IPS DF 19.7 (cell line): ENCODE data around the gene SMOC2.
"Not testable (repeated sequence)": the region's sequence is repeated elsewhere in the genome, so short reads cannot be mapped to it uniquely, and the experiment has no call there.

Experiments used
- DNase-seq: peaks from one replicate; pipeline ENCODE4 v3.0.0-alpha.2; 2013; ENCODE audit warnings: low read depth, low spot score

Gene SMOC2

DNA sequence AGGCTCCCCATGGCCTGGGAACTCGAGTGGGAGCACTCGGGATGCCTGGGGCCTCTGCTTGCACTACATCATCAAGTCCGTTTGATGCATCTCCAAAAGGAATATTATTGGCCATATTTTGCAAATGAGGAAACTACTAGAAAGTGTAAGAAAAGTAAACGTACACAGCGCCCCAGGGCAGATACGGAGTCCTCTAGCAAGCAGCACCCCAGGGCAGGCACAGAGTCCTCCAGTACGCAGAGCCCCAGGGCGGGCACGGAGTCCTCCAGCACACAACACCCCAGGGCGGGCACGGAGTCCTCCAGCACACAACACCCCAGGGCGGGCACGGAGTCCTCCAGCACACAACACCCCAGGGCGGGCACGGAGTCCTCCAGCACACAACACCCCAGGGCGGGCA is 264.3 kb downstream of the SMOC2 start:
- not testable (repeated sequence) for DNase-seq

DNA sequence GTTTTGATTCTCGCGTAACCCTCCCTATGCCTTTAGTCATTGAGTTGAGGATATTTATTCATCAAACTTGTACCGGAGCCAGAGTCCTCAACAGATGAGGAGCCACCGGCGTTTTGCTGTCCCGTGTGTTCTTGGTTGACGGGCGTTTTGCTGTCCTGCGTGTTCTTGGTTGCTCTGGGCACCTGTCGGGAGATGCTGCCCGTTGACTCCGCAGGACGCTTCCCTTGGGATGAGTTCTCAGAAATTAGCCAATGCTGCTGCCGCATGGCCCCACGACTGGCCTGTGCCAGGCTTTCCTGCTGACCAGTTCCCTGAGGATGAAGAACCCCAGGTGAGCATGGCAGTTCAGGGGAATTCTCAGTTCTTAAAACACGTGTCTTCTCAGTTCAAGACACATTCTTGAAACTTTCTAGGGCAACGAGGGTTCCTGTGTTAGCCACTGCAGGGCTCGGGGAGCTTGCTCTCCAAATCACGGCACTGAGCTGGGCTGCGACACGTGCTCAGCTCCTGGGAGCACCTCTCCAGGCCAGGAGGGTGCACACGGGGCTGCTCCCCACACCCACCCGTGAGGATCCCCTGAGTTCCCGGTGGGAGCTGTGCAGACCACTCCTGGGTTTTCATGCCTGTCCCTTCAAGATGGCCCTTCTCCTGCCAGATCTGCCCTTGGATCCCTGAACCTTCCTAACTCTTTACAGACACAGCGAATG is 265.6 kb downstream of the SMOC2 start:
- DNase-seq = no peak

DNA sequence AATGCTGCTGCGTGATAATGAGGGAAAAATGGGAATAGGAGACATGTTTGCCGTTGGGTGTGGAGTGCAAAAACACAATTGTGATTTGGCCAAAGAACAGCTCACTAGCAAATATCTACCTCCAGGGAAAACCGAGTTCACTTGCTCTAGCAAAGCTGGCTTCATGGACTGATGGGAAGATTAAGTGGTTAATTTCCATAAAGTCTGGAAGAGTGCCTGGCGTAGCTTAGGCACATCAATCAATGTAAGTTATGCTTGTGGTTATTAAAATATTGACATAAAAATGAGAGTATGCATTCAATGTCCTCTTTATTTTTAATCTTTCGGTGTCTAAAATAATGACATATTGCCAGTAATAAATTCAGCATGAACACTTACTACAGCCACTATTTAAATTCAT is 267.5 kb downstream of the SMOC2 start:
- DNase-seq = no peak

DNA sequence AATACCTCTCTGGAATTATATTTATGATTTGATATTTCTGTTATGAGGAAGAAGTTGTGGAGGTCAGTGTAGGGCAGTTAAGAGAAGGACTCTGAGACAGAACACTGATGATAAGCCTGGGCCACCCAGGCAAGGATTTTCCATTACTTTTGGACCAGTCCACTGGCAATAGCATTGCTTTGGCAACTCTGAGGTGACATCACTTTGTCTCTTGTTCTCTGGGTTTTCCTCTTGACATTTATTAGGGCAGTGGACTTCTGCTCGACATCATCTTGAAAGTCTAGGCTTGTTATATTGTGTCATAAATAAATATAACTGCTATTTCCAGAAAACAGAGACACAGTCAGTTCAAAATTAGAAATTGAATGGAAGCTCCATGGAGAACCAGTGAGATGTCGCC is 268.0 kb downstream of the SMOC2 start:
- DNase-seq = no peak

DNA sequence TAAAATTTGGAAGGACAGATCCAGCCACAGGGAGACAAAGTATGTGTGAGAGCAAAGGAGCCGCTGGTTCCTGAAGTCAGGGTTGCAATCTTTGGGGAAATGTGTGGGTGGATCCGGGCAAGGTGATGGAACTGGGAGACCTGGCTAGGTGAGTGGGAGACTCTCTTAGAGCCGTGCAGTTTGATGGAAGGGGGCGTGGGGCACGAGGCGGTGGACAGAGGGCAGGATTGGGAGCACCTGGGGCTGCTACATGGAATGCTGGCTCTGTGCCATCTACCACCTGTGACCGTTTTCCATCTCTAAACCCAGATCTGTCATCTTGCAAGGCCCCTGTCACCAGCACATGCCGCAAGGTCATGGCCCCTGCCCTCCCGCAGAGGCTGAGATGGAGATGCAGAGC is 268.4 kb downstream of the SMOC2 start:
- DNase-seq = no peak

DNA sequence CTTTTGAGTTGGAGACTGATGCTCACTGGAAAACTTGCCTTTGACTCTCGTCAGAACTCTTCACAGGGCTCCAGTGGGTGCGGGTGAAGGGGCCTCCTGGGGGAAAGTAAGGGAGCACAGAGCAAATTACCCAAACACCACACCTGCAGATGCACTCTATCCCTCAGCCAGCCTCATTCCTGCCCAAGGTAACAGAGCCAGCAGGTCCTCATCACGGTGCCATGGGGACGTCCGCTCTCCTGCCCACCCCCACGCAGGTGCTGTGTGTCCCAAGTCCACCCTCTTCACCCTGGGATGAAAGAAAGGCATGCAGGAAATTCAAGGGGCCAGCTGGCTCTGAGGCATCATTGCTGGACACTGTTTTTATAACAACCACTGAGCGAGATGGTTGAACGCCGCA is 269.0 kb downstream of the SMOC2 start:
- DNase-seq = no peak

DNA sequence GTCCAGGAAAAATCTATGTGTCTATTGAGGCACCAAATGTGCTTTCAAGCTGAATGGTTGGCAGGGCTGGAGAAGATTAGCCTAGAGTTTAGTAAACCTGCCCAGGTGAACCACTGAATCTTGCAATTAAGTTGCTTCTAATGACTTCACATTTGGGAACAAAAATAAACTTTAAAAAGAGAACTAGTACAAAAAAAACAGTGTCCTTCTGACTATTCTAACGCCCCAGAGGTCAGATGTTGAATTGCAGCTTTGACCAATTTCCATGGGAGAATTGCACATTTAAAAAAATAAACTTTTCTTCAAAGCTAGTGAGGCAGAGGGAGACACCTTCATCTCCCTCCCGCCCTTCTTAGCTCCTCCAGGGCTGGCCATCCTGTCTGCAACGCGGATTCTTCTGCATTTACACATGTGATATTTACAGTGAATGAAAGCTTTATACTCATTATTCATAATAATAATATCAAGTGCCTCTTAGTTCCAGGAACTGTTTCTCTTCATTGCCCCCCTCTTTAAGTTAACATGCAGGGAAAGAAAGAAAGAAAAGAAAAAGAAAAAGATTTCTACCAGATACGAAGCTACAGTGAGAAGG is 270.2 kb downstream of the SMOC2 start:
- no peak for DNase-seq

DNA sequence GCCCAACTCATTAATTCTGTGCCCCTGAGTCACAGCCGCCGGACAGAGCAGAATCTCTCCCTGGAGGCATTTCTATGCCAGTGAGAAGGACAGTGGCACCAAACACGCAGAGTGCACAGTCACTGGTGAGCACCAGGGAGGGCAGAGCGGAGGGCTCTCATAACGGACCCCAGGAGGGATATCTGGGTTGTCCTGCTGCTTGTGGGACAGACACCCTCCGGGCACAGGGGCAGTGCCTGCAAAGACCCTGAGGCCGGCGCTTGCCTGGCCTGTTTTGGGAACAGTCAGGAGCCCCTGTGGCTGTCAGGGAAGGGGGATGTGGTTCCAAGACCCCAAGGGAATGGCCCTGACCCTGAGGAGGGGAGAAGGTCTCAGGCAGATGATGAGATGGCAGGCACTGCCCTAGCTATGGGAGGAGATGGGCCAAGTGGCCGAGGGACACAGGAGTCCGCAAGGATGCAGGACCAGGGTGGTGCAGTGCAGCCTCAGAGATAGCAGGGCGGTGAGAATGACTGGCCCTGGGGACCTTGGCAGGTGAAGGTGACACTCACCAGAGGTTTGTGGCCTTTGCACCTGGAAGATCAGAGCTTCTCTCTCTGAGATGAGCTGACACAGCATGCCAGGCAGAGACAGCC is 270.8 kb downstream of the SMOC2 start:
- no peak for DNase-seq

DNA sequence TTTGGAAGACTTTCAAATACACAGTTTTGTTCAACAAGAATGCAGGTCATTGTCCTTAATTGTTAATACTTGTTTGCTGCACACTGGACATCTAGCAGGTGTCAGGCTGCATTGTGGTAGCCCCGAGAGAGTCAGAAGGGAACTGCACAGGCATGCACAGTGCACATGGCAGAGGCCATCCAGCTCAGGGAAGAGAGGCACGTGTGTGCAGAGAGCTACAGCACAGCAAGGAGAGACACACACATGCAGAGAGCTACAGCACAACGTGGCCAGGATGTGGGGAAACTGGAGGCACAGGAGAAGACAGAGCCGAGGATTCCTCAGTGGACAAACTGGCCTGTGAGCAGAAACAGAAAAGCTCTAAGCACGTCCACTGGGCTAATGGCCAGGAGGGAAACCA is 272.0 kb downstream of the SMOC2 start:
- no peak for DNase-seq

DNA sequence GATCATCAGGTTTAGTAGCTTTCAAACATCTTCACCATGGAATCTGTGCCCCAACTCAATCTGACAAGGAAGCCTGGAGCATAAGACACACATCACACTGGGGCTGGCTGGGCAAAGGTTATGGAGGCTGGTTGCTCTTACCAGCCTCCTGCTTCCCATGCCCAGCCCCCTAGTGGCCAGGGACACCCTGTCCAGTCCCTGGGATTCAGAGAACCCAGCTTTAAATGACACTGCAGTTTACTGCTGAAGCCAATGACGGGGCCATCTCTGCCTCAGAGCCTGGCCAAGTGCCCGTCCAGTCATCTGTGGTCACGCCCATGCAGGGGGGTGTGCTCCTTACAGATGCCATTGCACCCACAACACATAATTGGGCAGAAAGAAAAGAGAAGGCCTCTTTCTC is 272.9 kb downstream of the SMOC2 start:
- no peak for DNase-seq

DNA sequence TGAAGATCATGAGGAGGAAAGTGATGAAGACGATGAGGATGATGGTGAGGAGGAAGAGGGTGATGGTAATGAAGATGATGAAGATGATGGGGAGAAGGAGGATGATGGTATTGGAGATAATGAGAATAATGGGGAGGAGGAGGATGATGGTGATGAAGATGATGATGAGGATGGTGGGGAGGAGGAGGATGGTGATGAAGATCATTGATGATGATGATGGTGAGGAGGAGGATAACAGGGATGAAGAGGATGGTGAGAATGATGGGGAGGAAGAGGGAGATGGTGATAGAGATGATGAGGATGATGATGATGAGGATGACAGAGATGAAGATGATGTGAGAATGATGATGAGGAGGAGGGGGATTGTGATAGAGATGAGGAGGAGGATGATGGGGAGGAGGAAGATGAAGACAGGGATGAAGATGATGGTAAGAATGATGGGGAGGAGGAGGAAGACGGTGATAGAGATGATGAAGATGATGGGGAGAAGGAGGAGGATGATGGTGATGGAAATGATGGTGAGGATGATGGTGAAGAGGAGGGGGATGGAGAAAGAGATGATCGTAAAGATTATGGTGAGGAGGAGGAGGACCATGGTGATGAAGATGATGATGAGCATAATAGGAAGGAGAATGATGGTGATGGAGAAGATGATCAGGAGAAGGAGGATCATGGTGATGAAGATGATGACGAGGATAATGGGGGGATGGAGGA is 273.7 kb downstream of the SMOC2 start:
- DNase-seq = no peak

DNA sequence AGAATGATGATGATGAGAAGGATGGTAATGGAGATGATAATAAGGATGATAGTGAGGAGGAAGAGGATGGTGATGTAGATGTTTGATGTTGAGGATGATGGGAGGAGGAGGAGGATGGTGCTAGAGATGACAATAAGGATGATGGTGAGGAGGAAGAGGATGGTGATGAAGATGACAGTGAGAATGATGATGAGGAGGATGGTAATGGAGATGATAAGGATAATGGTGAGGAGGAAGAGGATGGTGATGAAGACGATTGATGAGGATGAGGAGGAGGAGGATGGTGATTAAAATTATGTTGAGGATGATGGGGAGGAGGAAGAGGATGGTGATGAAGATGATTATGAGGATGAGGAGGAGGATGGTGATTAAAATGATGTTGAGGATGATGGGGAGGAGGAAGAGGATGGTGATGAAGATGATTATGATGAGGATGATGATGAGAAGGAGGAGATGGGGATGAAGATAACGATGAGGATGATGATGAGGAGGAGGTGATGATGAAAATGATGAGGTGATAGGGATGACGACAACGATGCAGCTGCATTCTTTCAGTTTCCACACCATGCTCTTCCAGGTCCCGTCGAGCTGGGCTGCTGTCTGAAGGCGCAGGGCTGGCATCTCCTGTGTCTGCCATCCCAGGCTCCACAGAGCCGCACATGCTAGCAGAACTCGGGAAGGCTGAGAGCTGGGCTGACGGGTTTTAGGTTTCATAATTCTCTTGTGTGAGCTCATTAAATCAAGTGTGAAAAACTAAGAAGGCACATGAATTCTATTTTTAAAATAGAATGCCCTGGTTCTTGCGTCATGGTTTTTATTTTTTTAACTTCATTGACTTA is 274.9 kb downstream of the SMOC2 start:
- no peak for DNase-seq

DNA sequence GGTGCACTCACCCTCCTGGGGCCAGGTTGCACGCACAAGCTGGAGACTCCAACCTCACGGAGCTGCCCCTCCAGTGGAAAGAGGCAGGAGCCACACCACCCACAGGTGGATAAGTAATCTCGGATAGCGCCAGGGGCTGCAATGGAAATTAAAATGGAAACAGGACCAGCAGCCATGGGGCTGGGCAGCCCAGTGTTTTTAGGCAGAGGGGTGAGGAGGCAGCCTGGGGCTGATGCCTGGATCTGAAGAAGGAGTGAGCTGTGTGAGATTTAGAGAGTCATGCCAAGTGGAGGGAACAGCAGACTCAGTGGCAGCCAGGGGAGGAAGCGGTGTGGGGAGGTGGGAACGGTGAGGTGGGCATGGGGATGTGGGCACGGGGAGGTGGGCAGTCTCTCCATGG is 275.6 kb downstream of the SMOC2 start:
- no peak for DNase-seq

DNA sequence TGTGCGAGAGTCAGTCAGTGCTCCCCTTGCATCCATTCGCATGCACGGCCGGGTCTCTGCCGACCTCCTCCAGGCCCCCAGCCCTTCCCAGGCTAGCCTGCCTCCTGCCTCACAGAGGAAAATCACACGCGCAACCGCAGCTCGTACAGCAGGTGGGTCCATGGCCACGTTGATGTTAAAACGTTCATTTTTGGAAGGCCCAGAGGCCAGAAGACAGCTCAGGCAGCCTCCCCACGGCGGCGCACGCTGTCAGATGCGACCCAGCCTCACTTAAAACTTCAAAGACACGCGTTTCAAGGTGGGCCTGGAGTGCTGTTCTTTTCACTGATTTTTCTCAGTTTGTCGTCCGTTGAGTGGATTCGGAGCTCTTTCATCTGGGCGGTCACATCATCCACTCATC is 276.5 kb downstream of the SMOC2 start:
- no peak for DNase-seq
